ENCODE measurements around the gene NOL4. TPM values are rescaled to one million over a fixed set of nuclear protein-coding genes. Genes with fewer than 3 reads are reported as not detected.

The NOL4 gene
- total RNA-seq, 1 donor from 2014 or later = not detected

DNA sequence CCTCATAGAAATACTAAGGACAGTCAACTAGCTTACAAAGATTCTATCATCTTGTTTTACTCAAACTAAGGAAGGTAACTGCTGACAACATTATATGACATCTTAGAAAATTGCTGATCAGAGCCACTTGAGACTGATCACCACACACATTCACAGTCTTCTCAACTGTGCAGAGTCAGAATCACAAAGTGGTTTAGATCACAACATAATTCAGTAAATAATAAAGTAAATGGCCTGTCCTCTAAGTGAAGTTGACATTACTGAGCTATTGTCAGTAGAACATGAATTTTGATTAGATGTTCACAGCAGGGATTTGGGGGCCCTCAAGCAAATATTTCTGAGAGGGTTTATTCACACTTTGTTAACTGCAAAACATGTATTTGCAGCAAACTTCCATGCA lies 28.5 kb downstream of the NOL4 start:
- Histone ChIP-seq H3K27me3 (ENCODE audit: control insufficient read depth in 3 of 3, insufficient read depth in 3 of 3, low read length in 3 of 3) (no peaks in the 10 kb centered on the region), H3K4me3 (ENCODE audit: low read length in 3 of 3) (no peak overlapping the region), H3K27ac (ENCODE audit: low read depth, low read length) (no peak overlapping the region), H3K9me3 (ENCODE audit: control insufficient read depth in 3 of 3, low read length in 3 of 3) (peaks cover 0 to 2% (median 0%) of the 10 kb centered on the region in 3 donors), H3K4me1 (ENCODE audit: control insufficient read depth in 3 of 3, insufficient read depth in 3 of 3, low read length in 3 of 3) (no peaks in the 10 kb centered on the region), H3K36me3 (ENCODE audit: control insufficient read depth in 3 of 3, insufficient read depth in 3 of 3, low read length in 3 of 3) (no peaks in the 10 kb centered on the region), H3K9ac (ENCODE audit: low read depth in 1 of 3, low read length in 3 of 3) (no peak overlapping the region)

DNA sequence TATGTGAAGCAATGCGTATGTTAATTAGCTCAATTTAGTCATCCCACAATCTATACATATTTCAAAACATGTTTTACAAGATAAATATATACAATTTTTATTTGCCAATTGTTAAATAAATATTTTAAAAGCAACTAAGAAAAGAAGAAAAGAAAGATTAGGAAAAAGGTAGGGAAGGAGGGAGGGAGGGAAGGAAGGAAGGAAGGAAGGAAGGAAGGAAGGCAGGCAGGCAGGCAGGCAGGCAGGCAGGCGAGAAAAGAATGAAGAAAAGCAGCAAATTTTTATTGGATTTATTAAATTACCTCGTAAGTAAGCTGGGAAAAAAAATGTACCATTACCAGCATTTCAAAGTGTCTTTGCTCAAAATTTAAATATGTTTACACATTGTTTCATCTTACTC lies 30.5 kb downstream of the NOL4 start:
- peaks cover 0 to 2% (median 0%) of the 10 kb centered on the region in 3 donors for H3K9me3 ChIP-seq (ENCODE audit: control insufficient read depth in 3 of 3, low read length in 3 of 3)
- H3K27ac ChIP-seq (ENCODE audit: low read depth, low read length) = no peak overlapping the region
- no peak overlapping the region for H3K9ac ChIP-seq (ENCODE audit: low read depth in 1 of 3, low read length in 3 of 3)
- no peaks in the 10 kb centered on the region for H3K27me3 ChIP-seq (ENCODE audit: control insufficient read depth in 3 of 3, insufficient read depth in 3 of 3, low read length in 3 of 3)
- no peaks in the 10 kb centered on the region for H3K36me3 ChIP-seq (ENCODE audit: control insufficient read depth in 3 of 3, insufficient read depth in 3 of 3, low read length in 3 of 3)
- no peak overlapping the region for H3K4me3 ChIP-seq (ENCODE audit: low read length in 3 of 3)
- H3K4me1 ChIP-seq (ENCODE audit: control insufficient read depth in 3 of 3, insufficient read depth in 3 of 3, low read length in 3 of 3) = no peaks in the 10 kb centered on the region

GRCh38 chr18:34189656-34190435 lies 34.9 kb downstream of the NOL4 start:
- H3K36me3 ChIP-seq (ENCODE audit: control insufficient read depth in 3 of 3, insufficient read depth in 3 of 3, low read length in 3 of 3) = no peaks in the 10 kb centered on the region
- H3K4me1 ChIP-seq (ENCODE audit: control insufficient read depth in 3 of 3, insufficient read depth in 3 of 3, low read length in 3 of 3) = no peaks in the 10 kb centered on the region
- H3K9ac ChIP-seq (ENCODE audit: low read depth in 1 of 3, low read length in 3 of 3) = no peak overlapping the region
- peaks cover 0 to 2% (median 0%) of the 10 kb centered on the region in 3 donors for H3K9me3 ChIP-seq (ENCODE audit: control insufficient read depth in 3 of 3, low read length in 3 of 3)
- H3K27ac ChIP-seq (ENCODE audit: low read depth, low read length) = no peak overlapping the region
- no peak overlapping the region for H3K4me3 ChIP-seq (ENCODE audit: low read length in 3 of 3)
- no peaks in the 10 kb centered on the region for H3K27me3 ChIP-seq (ENCODE audit: control insufficient read depth in 3 of 3, insufficient read depth in 3 of 3, low read length in 3 of 3)

Measured in skeletal muscle tissue (tissue), 4 donors.